IgD-negative memory B cell (primary cell): ENCODE measurements around the gene LRRC4C. TPM values are rescaled to one million over a fixed set of nuclear protein-coding genes. Genes with fewer than 3 reads are reported as not detected.

Experiments used
- H3K27ac Mint-ChIP-seq, 3 donors: one replicate each; pipeline ENCODE4 v1.8.0; 2020 to 2022; ENCODE audit warnings: mild to moderate bottlenecking in 3 of 3, mixed read lengths in 3 of 3, moderate library complexity in 1 of 3
- H3K27me3 Mint-ChIP-seq: one replicate; pipeline ENCODE4 v1.8.0; 2021; ENCODE audit warnings: mixed read lengths
- H3K36me3 Mint-ChIP-seq: one replicate; pipeline ENCODE4 v1.8.0; 2020; ENCODE audit warnings: mild to moderate bottlenecking, mixed read lengths
- H3K4me1 Mint-ChIP-seq, 3 donors: one replicate each; pipeline ENCODE4 v1.8.0; 2020 to 2022; ENCODE audit warnings: mixed read lengths in 3 of 3, mild to moderate bottlenecking in 1 of 3
- H3K4me3 Mint-ChIP-seq, 4 donors: one replicate each; pipeline ENCODE4 v1.8.0; 2020 to 2022; ENCODE audit warnings: mild to moderate bottlenecking in 4 of 4, mixed read lengths in 4 of 4, moderate library complexity in 3 of 4
- H3K9me3 Mint-ChIP-seq, 3 donors: one replicate each; pipeline ENCODE4 v1.8.0; 2020 to 2021; ENCODE audit warnings: mixed read lengths in 3 of 3, mild to moderate bottlenecking in 1 of 3
- polyA plus RNA-seq: library from polyadenylated mRNA; unstranded; fragments of 300-500 nt; fragmentation: Illumina TruSeq; gene quantifications from one replicate; pipeline ENCODE4 v1.2.3, GENCODE V29; 2021

LRRC4C gene
- polyA plus RNA-seq = not detected

DNA sequence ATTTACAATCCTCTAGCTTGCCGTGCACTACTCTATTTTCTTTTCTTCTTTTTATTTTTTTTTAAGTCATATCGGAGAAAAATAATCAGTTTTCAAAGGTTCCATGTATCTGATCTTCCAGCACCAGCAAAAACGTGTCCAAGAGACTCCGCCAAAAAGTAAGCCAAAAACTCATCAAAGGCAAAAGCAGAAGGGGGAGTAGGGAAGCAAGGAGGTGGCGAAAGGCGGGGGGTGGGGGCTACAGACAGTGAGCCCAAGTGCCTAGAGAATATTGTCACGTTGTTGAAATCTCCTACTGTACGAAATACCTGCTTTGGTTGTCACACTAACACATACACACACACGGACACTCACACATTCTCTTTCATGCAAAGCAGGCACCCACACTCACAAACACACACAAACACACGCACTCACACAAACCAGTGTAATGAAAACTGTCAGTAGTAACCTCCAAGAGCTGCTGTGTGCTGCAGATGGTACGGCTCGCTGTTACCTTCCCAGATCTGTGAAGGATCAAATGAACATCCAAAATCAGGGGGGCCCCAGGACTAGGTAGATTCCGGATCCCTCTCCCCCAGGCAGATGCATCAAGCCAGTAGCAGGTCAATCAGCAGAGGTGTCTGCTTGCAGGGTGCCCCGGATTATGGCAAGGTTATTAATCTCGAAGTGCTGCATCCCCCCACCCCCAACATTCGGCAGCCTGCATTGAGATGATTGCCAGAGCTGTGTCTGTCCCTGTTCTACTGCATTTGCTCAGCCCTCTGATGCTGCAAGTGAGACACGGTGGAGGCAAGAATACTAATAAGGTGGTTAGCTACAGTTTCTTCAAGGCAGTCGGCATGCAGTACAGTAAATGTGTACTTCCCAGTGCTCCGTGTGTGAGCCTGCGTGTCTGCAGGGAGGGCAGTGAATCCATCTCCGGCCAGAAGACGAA lies at the start of gene LRRC4C:
Gene LRRC4C (minus strand): TSS at position 188 of the 937 bp plus-strand sequence.
- peaks cover 16% of the 10 kb centered on the region for H3K27me3 Mint-ChIP-seq
- peaks cover 0 to 1% (median 0%) of the 10 kb centered on the region in 3 donors for H3K4me1 Mint-ChIP-seq
- H3K9me3 Mint-ChIP-seq = peaks cover 0 to 4% (median 0%) of the 10 kb centered on the region in 3 donors
- H3K27ac Mint-ChIP-seq = peak within 1 kb of the TSS in 1 of 3 donors; percentile 30
- peak within 1 kb of the TSS in 2 of 4 donors; percentile 35 to 54 for H3K4me3 Mint-ChIP-seq
- H3K36me3 Mint-ChIP-seq = no peaks in the 10 kb centered on the region

- Mint-ChIP-seq H3K9me3 (peaks cover 0 to 7% (median 5%) of the 10 kb centered on the region in 3 donors), H3K27ac (no peak overlapping the region), H3K4me3 (no peak overlapping the region), H3K27me3 (no peaks in the 10 kb centered on the region), H3K36me3 (no peaks in the 10 kb centered on the region), H3K4me1 (no peaks in the 10 kb centered on the region)
Measured at GRCh38 chr11:41508121-41508520, 48.7 kb upstream of the LRRC4C start.

- no peak overlapping the region for H3K27ac Mint-ChIP-seq
- peaks cover 1 to 8% (median 2%) of the 10 kb centered on the region in 3 donors for H3K9me3 Mint-ChIP-seq
- no peaks in the 10 kb centered on the region for H3K36me3 Mint-ChIP-seq
- no peaks in the 10 kb centered on the region for H3K27me3 Mint-ChIP-seq
- H3K4me1 Mint-ChIP-seq = no peaks in the 10 kb centered on the region
- H3K4me3 Mint-ChIP-seq = no peak overlapping the region
Measured at GRCh38 chr11:41499429-41499828, 40.0 kb upstream of the LRRC4C start.

- Mint-ChIP-seq H3K4me1 (no peaks in the 10 kb centered on the region), H3K36me3 (no peaks in the 10 kb centered on the region), H3K4me3 (no peak overlapping the region), H3K9me3 (peaks cover 1 to 8% (median 2%) of the 10 kb centered on the region in 3 donors), H3K27ac (no peak overlapping the region), H3K27me3 (no peaks in the 10 kb centered on the region)
Measured at GRCh38 chr11:41498726-41499125, 39.3 kb upstream of the LRRC4C start.

DNA sequence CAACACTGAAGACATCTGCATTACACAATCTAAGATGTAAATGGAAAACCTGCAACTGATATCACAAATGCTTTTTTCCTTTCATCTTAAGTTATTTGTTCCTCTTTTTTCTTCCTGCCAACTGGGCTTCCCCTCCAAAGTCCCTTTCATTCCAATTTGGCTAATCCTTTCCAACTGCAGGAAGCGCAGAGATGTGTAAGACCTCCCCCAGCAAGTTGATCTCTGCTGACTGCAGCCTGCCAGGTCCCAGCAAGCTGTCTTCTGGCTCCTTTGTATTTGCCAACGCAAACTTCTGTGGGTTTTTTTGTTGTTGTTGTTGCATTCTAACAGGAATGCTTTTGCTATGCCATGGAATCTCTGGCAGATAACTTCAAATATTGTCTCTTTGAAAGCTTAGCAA lies 38.5 kb upstream of the LRRC4C start:
- Mint-ChIP-seq H3K36me3 (no peaks in the 10 kb centered on the region), H3K4me1 (no peaks in the 10 kb centered on the region), H3K27ac (no peak overlapping the region), H3K4me3 (no peak overlapping the region), H3K27me3 (no peaks in the 10 kb centered on the region), H3K9me3 (peaks cover 1 to 8% (median 2%) of the 10 kb centered on the region in 3 donors)

- no peak overlapping the region for H3K4me3 Mint-ChIP-seq
- no peaks in the 10 kb centered on the region for H3K27me3 Mint-ChIP-seq
- H3K27ac Mint-ChIP-seq = no peak overlapping the region
- no peaks in the 10 kb centered on the region for H3K36me3 Mint-ChIP-seq
- no peaks in the 10 kb centered on the region for H3K4me1 Mint-ChIP-seq
- H3K9me3 Mint-ChIP-seq = peaks cover 0 to 4% (median 2%) of the 10 kb centered on the region in 3 donors
Measured at GRCh38 chr11:41494716-41495115, 35.3 kb upstream of the LRRC4C start.

DNA sequence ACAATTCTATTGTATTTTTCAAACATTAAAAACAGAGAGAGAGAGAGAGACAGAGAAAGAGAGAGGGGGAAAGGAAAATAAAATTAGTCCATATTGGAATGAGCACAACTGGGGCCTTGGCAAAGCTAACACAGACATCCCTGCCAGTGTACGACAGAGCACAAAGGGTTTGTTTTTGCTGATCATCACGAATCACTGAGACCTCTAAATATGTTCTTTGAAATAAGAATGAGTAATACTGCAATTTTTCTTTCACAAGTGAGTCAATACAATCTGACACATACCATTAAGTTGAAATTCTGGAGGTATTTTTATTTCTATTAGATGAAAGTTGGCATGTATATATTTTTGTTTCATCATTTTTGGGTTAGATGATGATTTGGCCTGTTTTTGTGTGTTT lies 27.0 kb upstream of the LRRC4C start:
- Mint-ChIP-seq H3K27me3 (no peaks in the 10 kb centered on the region), H3K36me3 (no peaks in the 10 kb centered on the region), H3K4me3 (no peak overlapping the region), H3K4me1 (no peaks in the 10 kb centered on the region), H3K27ac (no peak overlapping the region), H3K9me3 (peaks cover 0 to 2% (median 0%) of the 10 kb centered on the region in 3 donors)

DNA sequence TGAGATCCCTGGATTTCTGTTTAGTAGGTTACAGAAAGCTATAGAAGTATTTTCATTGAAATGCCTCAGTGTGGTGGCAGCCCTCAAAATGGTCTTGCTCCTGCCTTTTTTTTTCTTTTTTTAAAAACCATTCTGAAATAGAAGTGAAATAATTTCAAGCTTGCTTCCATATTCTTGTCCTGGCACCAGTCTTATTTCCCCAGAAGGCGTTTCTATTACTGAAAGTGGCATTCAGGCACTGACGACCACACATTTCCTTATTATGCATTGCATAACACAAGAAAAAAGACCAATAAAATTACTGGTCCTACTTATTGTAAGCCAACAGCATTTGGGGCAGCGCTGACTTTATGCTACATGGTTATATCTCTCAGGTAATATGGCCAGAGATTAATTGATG lies 24.5 kb upstream of the LRRC4C start:
- Mint-ChIP-seq H3K4me1 (no peaks in the 10 kb centered on the region), H3K27ac (no peak overlapping the region), H3K9me3 (peaks cover 0 to 2% (median 0%) of the 10 kb centered on the region in 3 donors), H3K36me3 (no peaks in the 10 kb centered on the region), H3K4me3 (no peak overlapping the region), H3K27me3 (no peaks in the 10 kb centered on the region)

DNA sequence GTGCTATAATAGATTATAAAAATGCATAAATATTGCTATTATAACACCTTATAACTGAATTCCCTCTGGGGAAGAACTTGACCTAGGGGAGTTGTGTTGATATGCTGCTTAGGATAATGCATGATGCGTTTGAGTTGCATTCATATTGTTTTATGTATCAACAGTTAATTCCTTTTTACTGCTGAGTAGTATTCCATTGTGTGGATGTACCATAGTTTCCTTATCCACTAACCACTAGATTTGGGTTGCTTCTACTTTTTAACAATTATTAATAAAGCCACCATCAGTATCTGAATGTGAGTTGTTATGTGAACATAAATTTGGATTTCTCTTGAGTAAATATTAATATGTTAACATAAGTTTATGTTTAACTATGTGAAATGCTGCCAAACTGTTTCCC lies 19.7 kb upstream of the LRRC4C start:
- no peaks in the 10 kb centered on the region for H3K36me3 Mint-ChIP-seq
- no peaks in the 10 kb centered on the region for H3K4me1 Mint-ChIP-seq
- no peak overlapping the region for H3K4me3 Mint-ChIP-seq
- no peaks in the 10 kb centered on the region for H3K27me3 Mint-ChIP-seq
- no peak overlapping the region for H3K27ac Mint-ChIP-seq
- H3K9me3 Mint-ChIP-seq = peaks cover 0 to 3% (median 0%) of the 10 kb centered on the region in 3 donors

- peaks cover 0 to 1% (median 0%) of the 10 kb centered on the region in 3 donors for H3K4me1 Mint-ChIP-seq
- H3K27ac Mint-ChIP-seq = no peak overlapping the region
- H3K9me3 Mint-ChIP-seq = peaks cover 0 to 4% (median 0%) of the 10 kb centered on the region in 3 donors
- no peaks in the 10 kb centered on the region for H3K36me3 Mint-ChIP-seq
- H3K4me3 Mint-ChIP-seq = no peak overlapping the region
- peaks cover 16% of the 10 kb centered on the region for H3K27me3 Mint-ChIP-seq
Measured at GRCh38 chr11:41461057-41461681, 1.7 kb upstream of the LRRC4C start.

DNA sequence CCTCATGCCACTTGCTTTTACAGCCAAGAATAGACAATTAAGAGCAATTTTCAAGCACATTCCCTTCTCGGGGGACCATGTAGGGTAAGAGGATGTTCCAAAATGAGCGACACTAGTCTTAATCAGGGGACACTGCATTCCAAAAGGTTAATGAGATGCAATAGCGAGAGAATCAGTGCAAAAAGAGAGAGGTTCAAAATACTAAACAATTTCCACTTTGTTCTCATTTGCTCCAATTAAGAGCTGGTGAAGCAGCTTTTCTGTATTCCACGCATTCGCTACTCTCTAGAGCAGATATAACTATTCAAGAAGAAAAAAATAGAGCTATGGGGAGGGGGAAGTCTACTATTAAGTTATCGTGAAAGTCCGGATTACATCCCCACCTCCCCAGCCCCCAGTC lies 811 bp downstream of the LRRC4C start:
- H3K36me3 Mint-ChIP-seq = no peaks in the 10 kb centered on the region
- no peak overlapping the region for H3K27ac Mint-ChIP-seq
- peak overlapping the region in 1 of 4 donors; percentile 54 for H3K4me3 Mint-ChIP-seq

GRCh38 chr11:41458154-41458553 lies 1.3 kb downstream of the LRRC4C start:
- no peak overlapping the region for H3K27ac Mint-ChIP-seq
- no peak overlapping the region for H3K4me3 Mint-ChIP-seq
- H3K4me1 Mint-ChIP-seq = peaks cover 0 to 1% (median 0%) of the 10 kb centered on the region in 3 donors
- peaks cover 16% of the 10 kb centered on the region for H3K27me3 Mint-ChIP-seq
- no peaks in the 10 kb centered on the region for H3K36me3 Mint-ChIP-seq
- H3K9me3 Mint-ChIP-seq = peaks cover 0 to 2% (median 0%) of the 10 kb centered on the region in 3 donors

More for the DNA sequence above, 811 bp downstream of the LRRC4C start:
- peaks cover 0 to 1% (median 0%) of the 10 kb centered on the region in 3 donors for H3K4me1 Mint-ChIP-seq
- H3K27me3 Mint-ChIP-seq = peaks cover 16% of the 10 kb centered on the region
- H3K9me3 Mint-ChIP-seq = peaks cover 0 to 2% (median 0%) of the 10 kb centered on the region in 3 donors

- peaks cover 0 to 1% (median 0%) of the 10 kb centered on the region in 3 donors for H3K4me1 Mint-ChIP-seq
- peaks cover 16% of the 10 kb centered on the region for H3K27me3 Mint-ChIP-seq
- no peak overlapping the region for H3K4me3 Mint-ChIP-seq
- H3K36me3 Mint-ChIP-seq = no peaks in the 10 kb centered on the region
- peaks cover 0 to 2% (median 0%) of the 10 kb centered on the region in 3 donors for H3K9me3 Mint-ChIP-seq
- no peak overlapping the region for H3K27ac Mint-ChIP-seq
Measured at GRCh38 chr11:41457216-41458014, 2.0 kb downstream of the LRRC4C start.

- Mint-ChIP-seq H3K4me1 (peaks cover 0 to 1% (median 0%) of the 10 kb centered on the region in 3 donors), H3K27ac (no peak overlapping the region)
Measured at GRCh38 chr11:41456269-41456668, 3.2 kb downstream of the LRRC4C start.

More at GRCh38 chr11:41456269-41456668, 3.2 kb downstream of the LRRC4C start:
- H3K9me3 Mint-ChIP-seq = peaks cover 0 to 2% (median 0%) of the 10 kb centered on the region in 3 donors
- H3K36me3 Mint-ChIP-seq = no peaks in the 10 kb centered on the region
- H3K4me3 Mint-ChIP-seq = no peak overlapping the region
- peaks cover 16% of the 10 kb centered on the region for H3K27me3 Mint-ChIP-seq
